Tibial artery (tissue), 4 donors: ENCODE data around the gene SPEN.
"Not testable (repeated sequence)": the region's sequence is repeated elsewhere in the genome, so short reads cannot be mapped to it uniquely, and the experiment has no call there.

Experiments used
- DNase-seq, 2 donors: peaks; one replicate each; pipeline ENCODE4 v3.0.0-alpha.2; 2019
- H3K27ac ChIP-seq, 2 donors: fragments of 200-600 bp; sonication (generic) in 1 of 2; 1 replicate in 1 of 2; 2 replicates in 1 of 2; pipeline ENCODE4 v1.5.1; 2018 to 2019; ENCODE audit warnings: mild to moderate bottlenecking in 1 of 2
- H3K27me3 ChIP-seq, 2 donors: fragments of 200-600 bp; sonication (generic) in 1 of 2; one replicate each; pipeline versions ENCODE4 v1.5.1 to v1.6.0; 2016 to 2019
- H3K36me3 ChIP-seq, 3 donors: fragments of 200-600 bp; sonication (generic) in 2 of 3; one replicate each; pipeline ENCODE4 v1.5.1; 2016 to 2019; ENCODE audit warnings: mild to moderate bottlenecking in 2 of 3
- H3K4me1 ChIP-seq, 4 donors: fragments of 200-600 bp; sonication (generic) in 2 of 4; 1 replicate in 3 of 4; 2 replicates in 1 of 4; pipeline ENCODE4 v1.5.1; 2016 to 2019
- H3K4me3 ChIP-seq, 2 donors: fragments of 200-600 bp; sonication (generic) in 1 of 2; 1 replicate in 1 of 2; 2 replicates in 1 of 2; pipeline ENCODE4 v1.5.1; 2018 to 2019; ENCODE audit warnings: mild to moderate bottlenecking in 2 of 2
- H3K9me3 ChIP-seq, 3 donors: fragments of 200-600 bp; sonication (generic) in 1 of 3; one replicate each; pipeline ENCODE4 v1.5.1; 2016 to 2019
- CTCF ChIP-seq, 2 experiments: fragments of 200-600 bp in 1 of 2; fragments of 450-650 bp in 1 of 2; IDR thresholded peaks; one replicate each; pipeline ENCODE4 v1.5.1; 2017 to 2019; ENCODE audit warnings: antibody characterized with exemption in 2 of 2, mild to moderate bottlenecking in 1 of 2, moderate library complexity in 1 of 2
- intact Hi-C: fragments of 100-400 bp; cut with DNase I; formaldehyde crosslinking; loops from one replicate; pipeline ENCODE4 v1.15.0; 2023; ENCODE audit warnings: low total_unique reads

SPEN gene

GRCh38 chr1:15915991-15916390, 68.5 kb downstream of the SPEN start:
- H3K9me3 ChIP-seq: no peaks in the 10 kb centered on the region
- H3K36me3 ChIP-seq: peaks cover 62 to 83% (median 77%) of the 10 kb centered on the region in 3 donors
- intact Hi-C loops: no loop called here
- peaks cover 0 to 24% (median 0%) of the 10 kb centered on the region in 4 donors for H3K4me1 ChIP-seq
- no peak overlapping the region for H3K27ac ChIP-seq
- H3K4me3 ChIP-seq: no peak overlapping the region
- no peak for DNase-seq
- TF ChIP-seq CTCF (IDR thresholded peaks at IDR 0.05): no peak
- no peaks in the 10 kb centered on the region for H3K27me3 ChIP-seq

GRCh38 chr1:15916417-15916816, 68.9 kb downstream of the SPEN start:
- Histone ChIP-seq H3K27me3 (no peaks in the 10 kb centered on the region), H3K36me3 (peaks cover 62 to 83% (median 78%) of the 10 kb centered on the region in 3 donors), H3K4me3 (no peak overlapping the region), H3K9me3 (no peaks in the 10 kb centered on the region), H3K4me1 (peaks cover 0 to 24% (median 0%) of the 10 kb centered on the region in 4 donors), H3K27ac (no peak overlapping the region)
- intact Hi-C loops: no loop called here
- no peak for TF ChIP-seq CTCF (IDR thresholded peaks at IDR 0.05)
- DNase-seq: no peak

GRCh38 chr1:15916916-15917315, 69.4 kb downstream of the SPEN start:
- peaks cover 62 to 83% (median 78%) of the 10 kb centered on the region in 3 donors for H3K36me3 ChIP-seq

GRCh38 chr1:15918962-15919715, 71.6 kb downstream of the SPEN start:
- peaks cover 68 to 86% (median 85%) of the 10 kb centered on the region in 3 donors for H3K36me3 ChIP-seq
- intact Hi-C loops: no loop called here
- H3K4me3 ChIP-seq: no peak overlapping the region
- no peaks in the 10 kb centered on the region for H3K9me3 ChIP-seq
- H3K27ac ChIP-seq: no peak overlapping the region
- no peak for DNase-seq
- no peaks in the 10 kb centered on the region for H3K27me3 ChIP-seq
- H3K4me1 ChIP-seq: peaks cover 0 to 36% (median 0%) of the 10 kb centered on the region in 4 donors
- TF ChIP-seq CTCF (IDR thresholded peaks at IDR 0.05): no peak

More at GRCh38 chr1:15916916-15917315, 69.4 kb downstream of the SPEN start:
- TF ChIP-seq CTCF (IDR thresholded peaks at IDR 0.05): no peak
- intact Hi-C loops: no loop called here
- peaks cover 0 to 24% (median 0%) of the 10 kb centered on the region in 4 donors for H3K4me1 ChIP-seq
- no peaks in the 10 kb centered on the region for H3K9me3 ChIP-seq
- H3K4me3 ChIP-seq: no peak overlapping the region
- no peak overlapping the region for H3K27ac ChIP-seq
- H3K27me3 ChIP-seq: no peaks in the 10 kb centered on the region
- no peak for DNase-seq

- intact Hi-C loops: no loop called here
- Histone ChIP-seq H3K36me3 (peaks cover 79 to 87% (median 82%) of the 10 kb centered on the region in 3 donors), H3K9me3 (no peaks in the 10 kb centered on the region), H3K27me3 (no peaks in the 10 kb centered on the region), H3K4me3 (no peak overlapping the region), H3K4me1 (peaks cover 0 to 32% (median 0%) of the 10 kb centered on the region in 4 donors), H3K27ac (no peak overlapping the region)
- DNase-seq: no peak
- TF ChIP-seq CTCF (IDR thresholded peaks at IDR 0.05): no peak
Measured at GRCh38 chr1:15923241-15923640, 75.7 kb downstream of the SPEN start.

- H3K4me1 ChIP-seq: peaks cover 0 to 37% (median 2%) of the 10 kb centered on the region in 4 donors
- intact Hi-C loops, H3K27ac ChIP-seq, H3K9me3 ChIP-seq, H3K27me3 ChIP-seq, DNase-seq, H3K4me3 ChIP-seq: not testable (repeated sequence)
- H3K36me3 ChIP-seq: peaks cover 85 to 93% (median 89%) of the 10 kb centered on the region in 3 donors
Measured at GRCh38 chr1:15926448-15926847, 78.9 kb downstream of the SPEN start.
